Measurements from ENCODE around the gene MGAT4B. TPM values are rescaled to one million over a fixed set of nuclear protein-coding genes. Genes with fewer than 3 reads are reported as not detected.
"Not testable (repeated sequence)": the region's sequence is repeated elsewhere in the genome, so short reads cannot be mapped to it uniquely, and the experiment has no call there.

The MGAT4B gene
- total RNA-seq, 1 experiment from 2014 or later: 238 TPM

GRCh38 chr5:179792612-179793467 is 13.8 kb downstream of the MGAT4B start:
- DNase-seq: no peak
- no peak overlapping the region for H3K4me3 ChIP-seq
- H3K27me3 ChIP-seq: no peaks in the 10 kb centered on the region
- no peaks in the 10 kb centered on the region for H3K9me3 ChIP-seq
- H3K36me3 ChIP-seq: peaks cover 15% of the 10 kb centered on the region

- no peak overlapping the region for H3K4me3 ChIP-seq
- DNase-seq: no peak
- H3K27me3 ChIP-seq: no peaks in the 10 kb centered on the region
- H3K36me3 ChIP-seq: peaks cover 8% of the 10 kb centered on the region
- H3K9me3 ChIP-seq: no peaks in the 10 kb centered on the region
Measured at GRCh38 chr5:179791881-179792611, 14.6 kb downstream of the MGAT4B start.

- H3K9me3 ChIP-seq, DNase-seq, H3K4me3 ChIP-seq, H3K36me3 ChIP-seq, H3K27me3 ChIP-seq: not testable (repeated sequence)
Measured at GRCh38 chr5:179789278-179789677, 17.4 kb downstream of the MGAT4B start.

GRCh38 chr5:179788193-179788854 is 18.3 kb downstream of the MGAT4B start:
- no peak for DNase-seq
- Histone ChIP-seq H3K27me3 (no peaks in the 10 kb centered on the region), H3K4me3 (no peak overlapping the region), H3K9me3 (no peaks in the 10 kb centered on the region), H3K36me3 (no peaks in the 10 kb centered on the region)

- Histone ChIP-seq H3K27me3 (no peaks in the 10 kb centered on the region), H3K36me3 (no peaks in the 10 kb centered on the region; the same call in 1 of the 2 replicates)
- no peak for DNase-seq
Measured at GRCh38 chr5:179786861-179787260, 19.8 kb downstream of the MGAT4B start.

GRCh38 chr5:179783128-179783527 is 23.5 kb downstream of the MGAT4B start:
- Histone ChIP-seq H3K9me3 (no peaks in the 10 kb centered on the region), H3K4me3 (no peak overlapping the region), H3K27me3 (no peaks in the 10 kb centered on the region), H3K36me3 (peaks cover 11% of the 10 kb centered on the region)
- no peak for DNase-seq

More at GRCh38 chr5:179786861-179787260, 19.8 kb downstream of the MGAT4B start:
- H3K9me3 ChIP-seq: no peaks in the 10 kb centered on the region
- H3K4me3 ChIP-seq: no peak overlapping the region

GRCh38 chr5:179781846-179782245 is 24.8 kb downstream of the MGAT4B start:
- no peaks in the 10 kb centered on the region for H3K9me3 ChIP-seq
- peaks cover 14% of the 10 kb centered on the region for H3K36me3 ChIP-seq
- no peaks in the 10 kb centered on the region for H3K27me3 ChIP-seq

GRCh38 chr5:179780362-179780761 is 26.3 kb downstream of the MGAT4B start:
- no peak for DNase-seq
- H3K4me3 ChIP-seq: no peak overlapping the region
- H3K9me3 ChIP-seq: no peaks in the 10 kb centered on the region
- H3K36me3 ChIP-seq: peaks cover 29% of the 10 kb centered on the region
- no peaks in the 10 kb centered on the region for H3K27me3 ChIP-seq

More at GRCh38 chr5:179781846-179782245, 24.8 kb downstream of the MGAT4B start:
- no peak for DNase-seq
- no peak overlapping the region for H3K4me3 ChIP-seq

- H3K9me3 ChIP-seq: no peaks in the 10 kb centered on the region
- H3K36me3 ChIP-seq: peaks cover 34% of the 10 kb centered on the region
- H3K27me3 ChIP-seq: no peaks in the 10 kb centered on the region
- H3K4me3 ChIP-seq: no peak overlapping the region
- DNase-seq: no peak
Measured at GRCh38 chr5:179779826-179780225, 26.8 kb downstream of the MGAT4B start.

GRCh38 chr5:179778591-179778990 is 28.1 kb downstream of the MGAT4B start:
- H3K4me3 ChIP-seq: no peak overlapping the region
- peaks cover 47% of the 10 kb centered on the region for H3K36me3 ChIP-seq
- H3K9me3 ChIP-seq: no peaks in the 10 kb centered on the region
- DNase-seq: no peak
- H3K27me3 ChIP-seq: no peaks in the 10 kb centered on the region

GRCh38 chr5:179777909-179778308 is 28.8 kb downstream of the MGAT4B start:
- H3K36me3 ChIP-seq: peaks cover 53% of the 10 kb centered on the region
- no peak for DNase-seq

GRCh38 chr5:179777456-179777855 is 29.2 kb downstream of the MGAT4B start:
- no peaks in the 10 kb centered on the region for H3K9me3 ChIP-seq
- no peak for DNase-seq
- H3K27me3 ChIP-seq: no peaks in the 10 kb centered on the region
- peaks cover 58% of the 10 kb centered on the region for H3K36me3 ChIP-seq
- no peak overlapping the region for H3K4me3 ChIP-seq

More at GRCh38 chr5:179777909-179778308, 28.8 kb downstream of the MGAT4B start:
- H3K27me3 ChIP-seq: no peaks in the 10 kb centered on the region
- no peaks in the 10 kb centered on the region for H3K9me3 ChIP-seq
- H3K4me3 ChIP-seq: no peak overlapping the region

- Histone ChIP-seq H3K27me3 (no peaks in the 10 kb centered on the region), H3K36me3 (peaks cover 68% of the 10 kb centered on the region), H3K9me3 (no peaks in the 10 kb centered on the region), H3K4me3 (no peak overlapping the region)
- DNase-seq: no peak
Measured at GRCh38 chr5:179776411-179776938, 30.2 kb downstream of the MGAT4B start.

GRCh38 chr5:179774442-179774841 is 32.2 kb downstream of the MGAT4B start:
- Histone ChIP-seq H3K4me3 (no peak overlapping the region), H3K36me3 (peaks cover 81% of the 10 kb centered on the region), H3K27me3 (no peaks in the 10 kb centered on the region), H3K9me3 (no peaks in the 10 kb centered on the region)
- DNase-seq: no peak

- no peak for DNase-seq
- Histone ChIP-seq H3K27me3 (no peaks in the 10 kb centered on the region), H3K9me3 (no peaks in the 10 kb centered on the region), H3K36me3 (peaks cover 86% of the 10 kb centered on the region), H3K4me3 (no peak overlapping the region)
Measured at GRCh38 chr5:179773686-179774040, 33.0 kb downstream of the MGAT4B start.

- DNase-seq: no peak
- no peaks in the 10 kb centered on the region for H3K27me3 ChIP-seq
- H3K9me3 ChIP-seq: no peaks in the 10 kb centered on the region
- no peak overlapping the region for H3K4me3 ChIP-seq
- H3K36me3 ChIP-seq: peaks cover 94% of the 10 kb centered on the region
Measured at GRCh38 chr5:179772351-179772750, 34.3 kb downstream of the MGAT4B start.
